ENCODE data around the gene CORO2B. TPM values are rescaled to one million over a fixed set of nuclear protein-coding genes. Genes with fewer than 3 reads are reported as not detected.

The CORO2B gene
- total RNA-seq, 1 donor from 2014 or later = 3.9 TPM

GRCh38 chr15:68706256-68706655 is 127.5 kb downstream of the CORO2B start:
- no peak overlapping the region for H3K4me3 Mint-ChIP-seq
- no peaks in the 10 kb centered on the region for H3K27me3 Mint-ChIP-seq
- no peaks in the 10 kb centered on the region for H3K36me3 Mint-ChIP-seq
- no peak for TF ChIP-seq CTCF (conservative IDR thresholded peaks at IDR 0.05)
- DNase-seq (ENCODE audit: extremely low spot score, unreplicated experiment) = no peak
- H3K27ac Mint-ChIP-seq = no peak overlapping the region
- H3K9me3 Mint-ChIP-seq = no peaks in the 10 kb centered on the region
- peaks cover 17% of the 10 kb centered on the region for H3K4me1 Mint-ChIP-seq (ENCODE audit: unreplicated experiment)

- Mint-ChIP-seq H3K4me3 (no peak overlapping the region), H3K9me3 (no peaks in the 10 kb centered on the region), H3K27me3 (no peaks in the 10 kb centered on the region), H3K36me3 (no peaks in the 10 kb centered on the region), H3K4me1 (ENCODE audit: unreplicated experiment) (peaks cover 17% of the 10 kb centered on the region), H3K27ac (peak overlapping the region; percentile 30)
- no peak for DNase-seq (ENCODE audit: extremely low spot score, unreplicated experiment)
- TF ChIP-seq CTCF (conservative IDR thresholded peaks at IDR 0.05) = no peak
These were observed 128.1 kb downstream of the CORO2B start for GRCh38 chr15:68706931-68707330.

- no peak overlapping the region for H3K4me3 Mint-ChIP-seq
- TF ChIP-seq CTCF (conservative IDR thresholded peaks at IDR 0.05) = no peak
- no peak for DNase-seq (ENCODE audit: extremely low spot score, unreplicated experiment)
- no peaks in the 10 kb centered on the region for H3K9me3 Mint-ChIP-seq
- peak overlapping the region; percentile 30 for H3K27ac Mint-ChIP-seq
- H3K4me1 Mint-ChIP-seq (ENCODE audit: unreplicated experiment) = peaks cover 15% of the 10 kb centered on the region
- no peaks in the 10 kb centered on the region for H3K36me3 Mint-ChIP-seq
- H3K27me3 Mint-ChIP-seq = no peaks in the 10 kb centered on the region
These were observed 128.6 kb downstream of the CORO2B start for GRCh38 chr15:68707386-68707785.

GRCh38 chr15:68709876-68710275 is 131.1 kb downstream of the CORO2B start:
- no peaks in the 10 kb centered on the region for H3K27me3 Mint-ChIP-seq
- DNase-seq (ENCODE audit: extremely low spot score, unreplicated experiment) = no peak
- no peaks in the 10 kb centered on the region for H3K9me3 Mint-ChIP-seq
- peaks cover 4% of the 10 kb centered on the region for H3K4me1 Mint-ChIP-seq (ENCODE audit: unreplicated experiment)
- H3K4me3 Mint-ChIP-seq = no peak overlapping the region
- no peaks in the 10 kb centered on the region for H3K36me3 Mint-ChIP-seq
- TF ChIP-seq CTCF (conservative IDR thresholded peaks at IDR 0.05) = no peak
- H3K27ac Mint-ChIP-seq = peak overlapping the region; percentile 55

GRCh38 chr15:68710536-68710935 is 131.7 kb downstream of the CORO2B start:
- H3K9me3 Mint-ChIP-seq = no peaks in the 10 kb centered on the region
- H3K36me3 Mint-ChIP-seq = no peaks in the 10 kb centered on the region
- TF ChIP-seq CTCF (conservative IDR thresholded peaks at IDR 0.05) = no peak
- H3K27ac Mint-ChIP-seq = no peak overlapping the region
- H3K4me1 Mint-ChIP-seq (ENCODE audit: unreplicated experiment) = peaks cover 3% of the 10 kb centered on the region
- H3K27me3 Mint-ChIP-seq = no peaks in the 10 kb centered on the region
- no peak for DNase-seq (ENCODE audit: extremely low spot score, unreplicated experiment)
- no peak overlapping the region for H3K4me3 Mint-ChIP-seq

GRCh38 chr15:68711406-68711805 is 132.6 kb downstream of the CORO2B start:
- TF ChIP-seq CTCF (conservative IDR thresholded peaks at IDR 0.05) = no peak
- H3K27ac Mint-ChIP-seq = no peak overlapping the region
- H3K36me3 Mint-ChIP-seq = no peaks in the 10 kb centered on the region
- no peak for DNase-seq (ENCODE audit: extremely low spot score, unreplicated experiment)
- peaks cover under 1% of the 10 kb centered on the region for H3K4me1 Mint-ChIP-seq (ENCODE audit: unreplicated experiment)
- no peak overlapping the region for H3K4me3 Mint-ChIP-seq
- H3K27me3 Mint-ChIP-seq = no peaks in the 10 kb centered on the region
- no peaks in the 10 kb centered on the region for H3K9me3 Mint-ChIP-seq

All from type B pancreatic cell (in vitro differentiated cells).